ENCODE results near the gene HAPSTR1.

DNA sequence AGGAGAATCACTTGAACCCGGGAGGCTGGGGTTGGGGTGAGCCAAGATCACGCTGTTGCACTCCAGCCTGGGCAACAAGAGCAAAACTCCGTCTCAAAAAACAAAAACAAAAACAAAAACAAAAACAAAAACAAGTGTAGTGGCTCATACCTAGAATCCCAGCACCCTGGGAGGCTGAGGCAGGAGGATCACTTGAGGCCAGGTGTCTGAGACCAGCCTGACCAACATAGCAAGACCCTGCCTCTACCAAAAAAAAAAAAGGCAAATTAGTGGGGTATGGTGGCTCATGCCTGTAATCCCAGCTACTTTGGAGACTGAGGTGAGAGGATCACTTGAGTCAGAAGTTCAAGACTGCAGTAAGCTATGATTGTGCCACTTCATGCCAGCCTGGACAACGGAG lies 26.4 kb upstream of the HAPSTR1 start:
- TF ChIP-seq, protein P1, sequence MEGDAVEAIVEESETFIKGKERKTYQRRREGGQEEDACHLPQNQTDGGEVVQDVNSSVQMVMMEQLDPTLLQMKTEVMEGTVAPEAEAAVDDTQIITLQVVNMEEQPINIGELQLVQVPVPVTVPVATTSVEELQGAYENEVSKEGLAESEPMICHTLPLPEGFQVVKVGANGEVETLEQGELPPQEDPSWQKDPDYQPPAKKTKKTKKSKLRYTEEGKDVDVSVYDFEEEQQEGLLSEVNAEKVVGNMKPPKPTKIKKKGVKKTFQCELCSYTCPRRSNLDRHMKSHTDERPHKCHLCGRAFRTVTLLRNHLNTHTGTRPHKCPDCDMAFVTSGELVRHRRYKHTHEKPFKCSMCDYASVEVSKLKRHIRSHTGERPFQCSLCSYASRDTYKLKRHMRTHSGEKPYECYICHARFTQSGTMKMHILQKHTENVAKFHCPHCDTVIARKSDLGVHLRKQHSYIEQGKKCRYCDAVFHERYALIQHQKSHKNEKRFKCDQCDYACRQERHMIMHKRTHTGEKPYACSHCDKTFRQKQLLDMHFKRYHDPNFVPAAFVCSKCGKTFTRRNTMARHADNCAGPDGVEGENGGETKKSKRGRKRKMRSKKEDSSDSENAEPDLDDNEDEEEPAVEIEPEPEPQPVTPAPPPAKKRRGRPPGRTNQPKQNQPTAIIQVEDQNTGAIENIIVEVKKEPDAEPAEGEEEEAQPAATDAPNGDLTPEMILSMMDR (conservative IDR thresholded peaks at IDR 0.05): no peak
- no peak for TF ChIP-seq ZFX (IDR thresholded peaks at IDR 0.05)

Data from C4-2B (cell line).